Activated CD4-positive, CD25-positive, alpha-beta regulatory T cell treated with anti-CD3 and anti-CD28 coated beads, Interleukin-2, amount 50 U/mL, for 72 hours (primary cell): ENCODE results near the gene POLR3H.
"Not testable (repeated sequence)": the region's sequence is repeated elsewhere in the genome, so short reads cannot be mapped to it uniquely, and the experiment has no call there.

Experiments
- DNase-seq: peaks from one replicate; pipeline ENCODE4 v3.0.0; 2021

The POLR3H gene

GRCh38 chr22:41563051-41563711 lies 18.9 kb upstream of the POLR3H start:
- no peak for DNase-seq

GRCh38 chr22:41562461-41562860 lies 18.2 kb upstream of the POLR3H start:
- no peak for DNase-seq

- no peak for DNase-seq
These were observed 17.5 kb upstream of the POLR3H start for GRCh38 chr22:41561788-41562187.

- no peak for DNase-seq
These were observed 17.1 kb upstream of the POLR3H start for GRCh38 chr22:41561335-41561734.

- no peak for DNase-seq
These were observed 15.8 kb upstream of the POLR3H start for GRCh38 chr22:41560095-41560471.

- not testable (repeated sequence) for DNase-seq
These were observed 14.0 kb upstream of the POLR3H start for GRCh38 chr22:41558241-41558630.

- no peak for DNase-seq
These were observed 13.4 kb upstream of the POLR3H start for GRCh38 chr22:41557401-41558240.

- no peak for DNase-seq
These were observed 12.3 kb upstream of the POLR3H start for GRCh38 chr22:41556561-41556960.

- DNase-seq = no peak
These were observed 11.2 kb upstream of the POLR3H start for GRCh38 chr22:41555325-41555982.

GRCh38 chr22:41551877-41552582 lies 7.8 kb upstream of the POLR3H start:
- DNase-seq = no peak

GRCh38 chr22:41550952-41551491 lies 6.8 kb upstream of the POLR3H start:
- DNase-seq = no peak

GRCh38 chr22:41548830-41549211 lies 4.6 kb upstream of the POLR3H start:
- no peak for DNase-seq

- no peak for DNase-seq
These were observed 604 bp upstream of the POLR3H start for GRCh38 chr22:41544671-41545476.

- DNase-seq = no peak
These were observed 2.0 kb downstream of the POLR3H start for GRCh38 chr22:41542224-41542623.

GRCh38 chr22:41541484-41541883 lies 2.8 kb downstream of the POLR3H start:
- no peak for DNase-seq

GRCh38 chr22:41540365-41540764 lies 3.9 kb downstream of the POLR3H start:
- DNase-seq = no peak

- DNase-seq = no peak
These were observed 4.3 kb downstream of the POLR3H start for GRCh38 chr22:41540006-41540315.

GRCh38 chr22:41539146-41540005 lies 4.9 kb downstream of the POLR3H start:
- DNase-seq = no peak

- no peak for DNase-seq
These were observed 5.7 kb downstream of the POLR3H start for GRCh38 chr22:41538583-41538982.

- no peak for DNase-seq
These were observed 7.1 kb downstream of the POLR3H start for GRCh38 chr22:41537203-41537602.

- DNase-seq = no peak
These were observed 9.0 kb downstream of the POLR3H start for GRCh38 chr22:41535244-41535643.
